Naive thymus-derived CD4-positive, alpha-beta T cell (primary cell): ENCODE results near the gene LRGUK. TPM values are rescaled to one million over a fixed set of nuclear protein-coding genes. Genes with fewer than 3 reads are reported as not detected.

Source experiments
- ATAC-seq: fragments of 150-1000 bp; cut with Tn5 transposase; 2 replicates; pipeline ENCODE4 v1.10.0; 2021; ENCODE audit warnings: mild to moderate bottlenecking, moderate library complexity
- CTCF ChIA-PET: fragments of 350-600 bp; sonication (Branson Sonifier 250); formaldehyde crosslinking; loops from one replicate; lab custom pipeline; 2021; ENCODE audit warnings: antibody characterized with exemption; lab: Charles Lee
- POLR2A ChIA-PET: fragments of 350-600 bp; sonication (Branson Sonifier 250); formaldehyde crosslinking; loops from one replicate; lab custom pipeline; 2021; ENCODE audit warnings: antibody characterized with exemption, inconsistent platforms; lab: Charles Lee
- DNase-seq, 9 donors: peaks; one replicate each; pipeline versions ENCODE4 v3.0.0 to v3.0.0-alpha.2; 2020 to 2022; ENCODE audit warnings: mixed read lengths in 1 of 9
- H3K27ac ChIP-seq: one replicate; pipeline ENCODE4 v1.7.0; 2013; ENCODE audit warnings: mild to moderate bottlenecking, low read depth, low read length, moderate library complexity
- H3K27me3 ChIP-seq, 2 donors: one replicate each; pipeline ENCODE4 v1.7.0; 2013; ENCODE audit warnings: low read length in 2 of 2, mild to moderate bottlenecking in 2 of 2, moderate library complexity in 2 of 2; ENCODE audit not compliant: control insufficient read depth in 2 of 2, insufficient read depth in 2 of 2
- H3K36me3 ChIP-seq, 3 experiments: 1 replicate in 2 of 3; 2 replicates in 1 of 3; pipeline ENCODE4 v1.7.0; 2013; ENCODE audit warnings: low read length in 3 of 3, mild to moderate bottlenecking in 3 of 3, moderate library complexity in 1 of 3; ENCODE audit not compliant: insufficient read depth in 3 of 3, control insufficient read depth in 2 of 3
- H3K4me1 ChIP-seq, 2 donors: one replicate each; pipeline ENCODE4 v1.7.0; 2013; ENCODE audit warnings: low read length in 2 of 2, mild to moderate bottlenecking in 2 of 2, moderate library complexity in 1 of 2; ENCODE audit not compliant: control insufficient read depth in 2 of 2, insufficient read depth in 2 of 2
- H3K4me3 ChIP-seq: 2 replicates; pipeline ENCODE4 v1.7.0; 2013; ENCODE audit warnings: mild to moderate bottlenecking, low read length
- H3K9me3 ChIP-seq, 3 experiments: 1 replicate in 2 of 3; 2 replicates in 1 of 3; pipeline ENCODE4 v1.7.0; 2013; ENCODE audit warnings: low read length in 3 of 3; ENCODE audit not compliant: control insufficient read depth in 2 of 3
- H3K27ac Mint-ChIP-seq, 9 donors: one replicate each; pipeline ENCODE4 v1.8.0; 2020 to 2022; ENCODE audit warnings: mixed read lengths in 9 of 9, mild to moderate bottlenecking in 8 of 9, moderate library complexity in 5 of 9, inconsistent platforms in 2 of 9
- H3K27me3 Mint-ChIP-seq, 5 donors: one replicate each; pipeline ENCODE4 v1.8.0; 2021 to 2022; ENCODE audit warnings: mixed read lengths in 5 of 5, mild to moderate bottlenecking in 1 of 5
- H3K36me3 Mint-ChIP-seq, 5 donors: one replicate each; pipeline ENCODE4 v1.8.0; 2020 to 2022; ENCODE audit warnings: mixed read lengths in 5 of 5, mild to moderate bottlenecking in 3 of 5, inconsistent platforms in 1 of 5
- H3K4me1 Mint-ChIP-seq, 7 donors: one replicate each; pipeline ENCODE4 v1.8.0; 2020 to 2022; ENCODE audit warnings: mixed read lengths in 7 of 7, mild to moderate bottlenecking in 3 of 7, inconsistent platforms in 1 of 7
- H3K4me3 Mint-ChIP-seq, 10 donors: one replicate each; pipeline ENCODE4 v1.8.0; 2020 to 2022; ENCODE audit warnings: mild to moderate bottlenecking in 10 of 10, mixed read lengths in 10 of 10, moderate library complexity in 6 of 10, inconsistent platforms in 2 of 10
- H3K9me3 Mint-ChIP-seq, 11 donors: one replicate each; pipeline ENCODE4 v1.8.0; 2020 to 2022; ENCODE audit warnings: mixed read lengths in 11 of 11, mild to moderate bottlenecking in 4 of 11, inconsistent platforms in 1 of 11, moderate library complexity in 1 of 11
- intact Hi-C, 2 donors: fragments of 100-400 bp; cut with micrococcal nuclease; formaldehyde crosslinking; loops; one replicate each; pipeline ENCODE4 v1.15.1; 2023
- polyA plus RNA-seq, 2 donors: library from polyadenylated mRNA; unstranded; fragments of 300-500 nt; fragmentation: Illumina TruSeq; gene quantifications; one replicate each; pipeline ENCODE4 v1.2.3, GENCODE V29; 2021
- total RNA-seq, 6 experiments: library from RNA in 5 of 6; stranded (reverse) in 5 of 6; gene quantifications; 1 replicate in 5 of 6; 2 replicates in 1 of 6; pipeline ENCODE4 v1.2.3 and lab custom pipeline; 2021 to 2026

Gene LRGUK
- total and polyA plus RNA-seq, 7 experiments from 2014 or later, result 0.22 to 1.0 (median 0.39) TPM; not detected in 1

GRCh38 chr7:134084488-134085144, 42.5 kb upstream of the LRGUK start:
- H3K36me3 Mint-ChIP-seq, result peaks cover 3 to 13% (median 12%) of the 10 kb centered on the region in 5 donors
- Histone ChIP-seq H3K9me3 (peaks cover 0 to 19% (median 4%) of the 10 kb centered on the region in 3 experiments), H3K4me1 (no peaks in the 10 kb centered on the region), H3K27me3 (no peaks in the 10 kb centered on the region), H3K27ac (no peak overlapping the region), H3K4me3 (no peak overlapping the region), H3K36me3 (no peaks in the 10 kb centered on the region)
- H3K27ac Mint-ChIP-seq, result no peak overlapping the region
- no peak overlapping the region for H3K4me3 Mint-ChIP-seq
- peaks cover 12 to 46% (median 21%) of the 10 kb centered on the region in 11 donors for H3K9me3 Mint-ChIP-seq
- ATAC-seq (peak; percentile 75), DNase-seq (no peak)
- H3K27me3 Mint-ChIP-seq, result peaks cover 0 to 5% (median 0%) of the 10 kb centered on the region in 5 donors
- CTCF ChIA-PET, result no interaction called here
- intact Hi-C loops, result loop anchor here in 1 of 2 donors (5.0 kb wide), 1 partner anchor 1717 kb away; no protein-coding TSS in a partner anchor
- peaks cover 0 to 3% (median 0%) of the 10 kb centered on the region in 7 donors for H3K4me1 Mint-ChIP-seq
- POLR2A ChIA-PET, result no interaction called here

GRCh38 chr7:134085311-134085710, 41.8 kb upstream of the LRGUK start:
- H3K36me3 ChIP-seq, result no peaks in the 10 kb centered on the region
- Mint-ChIP-seq H3K4me1 (peaks cover 0 to 1% (median 0%) of the 10 kb centered on the region in 7 donors), H3K27ac (no peak overlapping the region), H3K27me3 (peaks cover 0 to 7% (median 0%) of the 10 kb centered on the region in 5 donors), H3K36me3 (peaks cover 3 to 19% (median 13%) of the 10 kb centered on the region in 5 donors), H3K4me3 (no peak overlapping the region), H3K9me3 (peaks cover 16 to 53% (median 26%) of the 10 kb centered on the region in 11 donors)
- H3K4me1 ChIP-seq, result no peaks in the 10 kb centered on the region
- peaks cover 0 to 19% (median 4%) of the 10 kb centered on the region in 3 experiments for H3K9me3 ChIP-seq
- H3K27ac ChIP-seq, result no peak overlapping the region
- ChIA-PET CTCF (no interaction called here), POLR2A (no interaction called here)
- no peak for ATAC-seq
- intact Hi-C loops, result no loop called here
- H3K27me3 ChIP-seq, result no peaks in the 10 kb centered on the region
- no peak for DNase-seq
- H3K4me3 ChIP-seq, result no peak overlapping the region

GRCh38 chr7:134086998-134087735, 40.0 kb upstream of the LRGUK start:
- Histone ChIP-seq H3K36me3 (no peaks in the 10 kb centered on the region), H3K27me3 (no peaks in the 10 kb centered on the region), H3K27ac (no peak overlapping the region), H3K4me1 (no peaks in the 10 kb centered on the region), H3K4me3 (no peak overlapping the region), H3K9me3 (peaks cover 0 to 19% (median 7%) of the 10 kb centered on the region in 3 experiments)
- H3K27ac Mint-ChIP-seq, result no peak overlapping the region
- intact Hi-C loops, result no loop called here
- H3K36me3 Mint-ChIP-seq, result peaks cover 3 to 24% (median 13%) of the 10 kb centered on the region in 5 donors
- ChIA-PET POLR2A (no interaction called here), CTCF (no interaction called here)
- H3K9me3 Mint-ChIP-seq, result peaks cover 17 to 65% (median 33%) of the 10 kb centered on the region in 11 donors
- H3K27me3 Mint-ChIP-seq, result peaks cover 0 to 10% (median 0%) of the 10 kb centered on the region in 5 donors
- H3K4me1 Mint-ChIP-seq, result no peaks in the 10 kb centered on the region
- ATAC-seq, result no peak
- no peak for DNase-seq
- no peak overlapping the region for H3K4me3 Mint-ChIP-seq

- Mint-ChIP-seq H3K9me3 (peaks cover 18 to 76% (median 37%) of the 10 kb centered on the region in 11 donors), H3K27ac (no peak overlapping the region), H3K27me3 (peaks cover 0 to 10% (median 0%) of the 10 kb centered on the region in 5 donors), H3K4me3 (no peak overlapping the region), H3K36me3 (peaks cover 3 to 24% (median 13%) of the 10 kb centered on the region in 5 donors), H3K4me1 (no peaks in the 10 kb centered on the region)
- CTCF ChIA-PET, result no interaction called here
- no peak overlapping the region for H3K27ac ChIP-seq
- no peak for DNase-seq
- H3K4me1 ChIP-seq, result no peaks in the 10 kb centered on the region
- H3K4me3 ChIP-seq, result no peak overlapping the region
- no peak for ATAC-seq
- intact Hi-C loops, result no loop called here
- POLR2A ChIA-PET, result no interaction called here
- H3K27me3 ChIP-seq, result no peaks in the 10 kb centered on the region
- H3K9me3 ChIP-seq, result peaks cover 0 to 19% (median 7%) of the 10 kb centered on the region in 3 experiments
- H3K36me3 ChIP-seq, result no peaks in the 10 kb centered on the region
These were observed 38.9 kb upstream of the LRGUK start for GRCh38 chr7:134088199-134088598.

- H3K27me3 Mint-ChIP-seq, result peaks cover 0 to 10% (median 0%) of the 10 kb centered on the region in 5 donors
- no peak overlapping the region for H3K27ac ChIP-seq
- H3K4me1 Mint-ChIP-seq, result no peaks in the 10 kb centered on the region
- intact Hi-C loops, result no loop called here
- no peaks in the 10 kb centered on the region for H3K4me1 ChIP-seq
- no peak overlapping the region for H3K4me3 ChIP-seq
- CTCF ChIA-PET, result no interaction called here
- no peak for ATAC-seq
- POLR2A ChIA-PET, result no interaction called here
- no peak overlapping the region for H3K4me3 Mint-ChIP-seq
- H3K27me3 ChIP-seq, result no peaks in the 10 kb centered on the region
- peaks cover 19 to 85% (median 42%) of the 10 kb centered on the region in 11 donors for H3K9me3 Mint-ChIP-seq
- H3K9me3 ChIP-seq, result peaks cover 0 to 24% (median 7%) of the 10 kb centered on the region in 3 experiments
- H3K36me3 ChIP-seq, result no peaks in the 10 kb centered on the region
- H3K36me3 Mint-ChIP-seq, result peaks cover 3 to 29% (median 13%) of the 10 kb centered on the region in 5 donors
- H3K27ac Mint-ChIP-seq, result no peak overlapping the region
- DNase-seq, result no peak
These were observed 37.7 kb upstream of the LRGUK start for GRCh38 chr7:134089446-134089845.

- Histone ChIP-seq H3K27me3 (no peaks in the 10 kb centered on the region), H3K27ac (no peak overlapping the region), H3K9me3 (peaks cover 0 to 10% (median 0%) of the 10 kb centered on the region in 3 experiments), H3K36me3 (no peaks in the 10 kb centered on the region), H3K4me1 (no peaks in the 10 kb centered on the region), H3K4me3 (no peak overlapping the region)
- H3K27me3 Mint-ChIP-seq, result no peaks in the 10 kb centered on the region
- peaks cover 5 to 59% (median 28%) of the 10 kb centered on the region in 11 donors for H3K9me3 Mint-ChIP-seq
- no peaks in the 10 kb centered on the region for H3K4me1 Mint-ChIP-seq
- DNase-seq, result no peak
- CTCF ChIA-PET, result interaction anchor here (0.8 kb wide), 1 partner anchor 1980 kb away, joined by 3 read pairs; no protein-coding TSS in a partner anchor
- no peak for ATAC-seq
- intact Hi-C loops, result no loop called here
- POLR2A ChIA-PET, result no interaction called here
- no peak overlapping the region for H3K27ac Mint-ChIP-seq
- H3K36me3 Mint-ChIP-seq, result peaks cover 0 to 6% (median 3%) of the 10 kb centered on the region in 5 donors
- H3K4me3 Mint-ChIP-seq, result no peak overlapping the region
These were observed 29.1 kb upstream of the LRGUK start for GRCh38 chr7:134098072-134098471.
